Activated CD4-positive, CD25-positive, alpha-beta regulatory T cell treated with anti-CD3 and anti-CD28 coated beads, Interleukin-2, amount 50 U/mL, for 72 hours (primary cell): Measurements from ENCODE around the gene KRTAP15-1.

Experiments used
- DNase-seq: peaks from one replicate; pipeline ENCODE4 v3.0.0; 2021

The KRTAP15-1 gene

GRCh38 chr21:30439975-30440374, at the start of gene KRTAP15-1:
KRTAP15-1 (plus strand) TSS chr21:30440275; CDS start chr21:30440328, 53 bp downstream.
- no peak for DNase-seq

- DNase-seq = no peak
Measured at GRCh38 chr21:30391492-30392025, 48.5 kb upstream of the KRTAP15-1 start.

GRCh38 chr21:30395731-30396130, 44.3 kb upstream of the KRTAP15-1 start, which contains the start of gene KRTAP13-1:
KRTAP13-1 (plus strand) TSS chr21:30396031; CDS start chr21:30396087, 56 bp downstream.
- no peak for DNase-seq

GRCh38 chr21:30408782-30409494, 31.1 kb upstream of the KRTAP15-1 start:
- no peak for DNase-seq

GRCh38 chr21:30415993-30416392, 24.1 kb upstream of the KRTAP15-1 start:
- no peak for DNase-seq

- no peak for DNase-seq
Measured at GRCh38 chr21:30425826-30426225, 14.2 kb upstream of the KRTAP15-1 start, which contains the start of gene KRTAP13-3. KRTAP13-3 (minus strand) TSS chr21:30425926; CDS start chr21:30425912, 14 bp downstream.

- no peak for DNase-seq
Measured at GRCh38 chr21:30426731-30427130, 13.3 kb upstream of the KRTAP15-1 start.

GRCh38 chr21:30430170-30430655, 9.9 kb upstream of the KRTAP15-1 start, which contains the start of gene KRTAP13-4:
KRTAP13-4 (plus strand) TSS chr21:30430220; CDS start chr21:30430276, 56 bp downstream.
- DNase-seq = no peak

GRCh38 chr21:30434033-30434631, 5.9 kb upstream of the KRTAP15-1 start:
- DNase-seq = no peak

GRCh38 chr21:30437010-30437565, 3.0 kb upstream of the KRTAP15-1 start:
- no peak for DNase-seq

- no peak for DNase-seq
Measured at GRCh38 chr21:30443226-30443625, 3.2 kb downstream of the KRTAP15-1 start.

GRCh38 chr21:30444204-30444603, 4.1 kb downstream of the KRTAP15-1 start:
- no peak for DNase-seq

- no peak for DNase-seq
Measured at GRCh38 chr21:30447056-30447455, 7.0 kb downstream of the KRTAP15-1 start.

- DNase-seq = no peak
Measured at GRCh38 chr21:30448514-30448913, 8.4 kb downstream of the KRTAP15-1 start.

- no peak for DNase-seq
Measured at GRCh38 chr21:30463713-30464112, 23.6 kb downstream of the KRTAP15-1 start.

GRCh38 chr21:30468900-30469714, 29.0 kb downstream of the KRTAP15-1 start:
- DNase-seq = no peak

- DNase-seq = no peak
Measured at GRCh38 chr21:30478004-30478403, 37.9 kb downstream of the KRTAP15-1 start.

- DNase-seq = no peak
Measured at GRCh38 chr21:30479259-30479658, 39.2 kb downstream of the KRTAP15-1 start.

GRCh38 chr21:30480145-30480544, 40.1 kb downstream of the KRTAP15-1 start, which contains the start of gene KRTAP19-1:
KRTAP19-1 (minus strand) TSS chr21:30480367; CDS start chr21:30480317, 50 bp downstream.
- no peak for DNase-seq

- no peak for DNase-seq
Measured at GRCh38 chr21:30482130-30482529, 42.1 kb downstream of the KRTAP15-1 start.

- no peak for DNase-seq
Measured at GRCh38 chr21:30486180-30486579, 46.1 kb downstream of the KRTAP15-1 start.

- no peak for DNase-seq
Measured at GRCh38 chr21:30487336-30487735, 47.3 kb downstream of the KRTAP15-1 start, which contains the start of gene KRTAP19-2. KRTAP19-2 (minus strand) TSS chr21:30487436; CDS start chr21:30487348, 88 bp downstream.
